Stimulated activated CD8-positive, alpha-beta memory T cell treated with anti-CD3 and anti-CD28 coated beads, Interleukin-7, amount 100 ng/mL, for 48 hours (primary cell): ENCODE results near the gene HOMER1.

Source experiments
- DNase-seq, 2 donors: peaks; one replicate each; pipeline ENCODE4 v3.0.0-alpha.2; 2020; ENCODE audit warnings: low read depth in 1 of 2; ENCODE audit errors: extremely low read depth in 1 of 2

The HOMER1 gene

DNA sequence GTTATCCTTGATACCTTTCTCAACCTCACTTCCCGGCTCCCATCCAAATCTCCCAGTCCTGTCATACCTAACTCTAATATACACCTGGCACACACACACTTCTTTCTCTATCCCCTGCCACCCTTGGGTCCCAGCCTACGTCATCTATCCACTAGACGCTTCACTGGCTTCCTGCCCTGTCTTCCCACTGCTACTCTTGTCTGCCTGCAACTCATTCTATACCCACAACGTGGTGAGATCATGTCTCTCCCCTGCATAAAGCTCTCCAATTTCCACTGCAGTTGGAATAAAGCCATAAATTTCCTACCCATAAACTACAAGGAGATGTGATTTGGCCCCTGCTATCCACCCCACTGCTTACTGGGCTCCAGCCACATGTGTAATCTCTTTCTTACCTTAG is 184.5 kb downstream of the HOMER1 start:
- DNase-seq = no peak
